Tibial nerve (tissue), 4 donors: ENCODE measurements around the gene TMEM231. TPM values are rescaled to one million over a fixed set of nuclear protein-coding genes. Genes with fewer than 3 reads are reported as not detected.
"Not testable (repeated sequence)": the region's sequence is repeated elsewhere in the genome, so short reads cannot be mapped to it uniquely, and the experiment has no call there.

Experiments
- DNase-seq, 2 donors: peaks; one replicate each; pipeline ENCODE4 v3.0.0-alpha.2; 2019; ENCODE audit warnings: low spot score in 2 of 2
- H3K27ac ChIP-seq, 4 donors: fragments of 200-600 bp; sonication (generic) in 3 of 4; one replicate each; pipeline ENCODE4 v1.5.1; 2017 to 2019; ENCODE audit warnings: mild to moderate bottlenecking in 1 of 4
- H3K27me3 ChIP-seq, 2 donors: fragments of 200-600 bp; sonication (generic) in 1 of 2; one replicate each; pipeline versions ENCODE4 v1.5.1 to v1.6.0; 2017 to 2019
- H3K36me3 ChIP-seq, 3 donors: fragments of 200-600 bp; sonication (generic); one replicate each; pipeline ENCODE4 v1.5.1; 2018 to 2019
- H3K4me1 ChIP-seq, 4 donors: fragments of 200-600 bp; sonication (generic) in 3 of 4; one replicate each; pipeline ENCODE4 v1.5.1; 2017 to 2019
- H3K4me3 ChIP-seq, 4 donors: fragments of 200-600 bp; sonication (generic) in 3 of 4; one replicate each; pipeline ENCODE4 v1.5.1; 2017 to 2019; ENCODE audit warnings: mild to moderate bottlenecking in 1 of 4, moderate library complexity in 1 of 4
- H3K9me3 ChIP-seq, 4 donors: fragments of 200-600 bp; sonication (generic) in 3 of 4; one replicate each; pipeline ENCODE4 v1.5.1; 2017 to 2019
- CTCF ChIP-seq, 5 experiments: fragments of 200-600 bp in 3 of 5; fragments of 450-650 bp in 2 of 5; sonication (generic) in 3 of 5; IDR thresholded peaks; one replicate each; pipeline ENCODE4 v1.5.1; 2016 to 2019; ENCODE audit warnings: antibody characterized with exemption in 5 of 5, mild to moderate bottlenecking in 3 of 5, moderate library complexity in 2 of 5
- EP300 ChIP-seq, 2 donors: sonication (generic); formaldehyde crosslinking; IDR thresholded peaks; one replicate each; pipeline ENCODE4 v1.6.1; 2017; ENCODE audit warnings: antibody characterized with exemption in 2 of 2, mild to moderate bottlenecking in 1 of 2
- POLR2A ChIP-seq, 2 donors: fragments of 450-650 bp; IDR thresholded peaks; one replicate each; pipeline ENCODE4 v1.6.1; 2017; ENCODE audit warnings: antibody characterized with exemption in 2 of 2, mild to moderate bottlenecking in 2 of 2, moderate library complexity in 2 of 2
- WGBS, 2 donors: methylation state at CpG; one replicate each; pipeline ENCODE4 v1.1.5; 2018; 5-methylcytosine and 5-hydroxymethylcytosine counted together
- total RNA-seq, 4 donors: library from RNA; depleted of rRNA; stranded (reverse); fragments of >200 nt; gene quantifications; one replicate each; pipeline ENCODE4 v1.1.0, GENCODE V29; 2016

Gene TMEM231
- total RNA-seq, 4 donors from 2014 or later: 10.3 to 14.5 (median 12.1) TPM

GRCh38 chr16:75501359-75501758 is 54.7 kb downstream of the TMEM231 start:
- Histone ChIP-seq H3K4me1 (peaks cover 0 to 14% (median 3%) of the 10 kb centered on the region in 4 donors), H3K36me3 (no peaks in the 10 kb centered on the region), H3K9me3 (no peaks in the 10 kb centered on the region), H3K27ac (peak overlapping the region in 2 of 4 donors; percentile 50 to 71), H3K27me3 (no peaks in the 10 kb centered on the region), H3K4me3 (no peak overlapping the region)
- whole genome bisulfite sequencing, 2 donors: 66 to 70% methylated on average over 5 of the region's 5 CpGs
- DNase-seq: no peak
- TF ChIP-seq CTCF (IDR thresholded peaks at IDR 0.05): no peak

- H3K4me1 ChIP-seq: peaks cover 0 to 25% (median 14%) of the 10 kb centered on the region in 4 donors
- not testable (repeated sequence) for H3K36me3 ChIP-seq, H3K9me3 ChIP-seq, H3K4me3 ChIP-seq, DNase-seq
- WGBS, 2 donors: 28 to 49% methylated on average over 6 to 10 of the region's 13 CpGs
- peak overlapping the region in 2 of 4 donors; percentile 2 to 53 for H3K27ac ChIP-seq
- peaks cover 0 to 14% of the 10 kb centered on the region in 2 donors for H3K27me3 ChIP-seq
Observed at GRCh38 chr16:75498605-75499322, 57.3 kb downstream of the TMEM231 start.

- H3K4me3 ChIP-seq: no peak overlapping the region
- no peaks in the 10 kb centered on the region for H3K9me3 ChIP-seq
- TF ChIP-seq EP300 (IDR thresholded peaks at IDR 0.05) (no peak), POLR2A (IDR thresholded peaks at IDR 0.05) (no peak), CTCF (IDR thresholded peaks at IDR 0.05) (no peak)
- no peak overlapping the region for H3K27ac ChIP-seq
- H3K4me1 ChIP-seq: peaks cover 0 to 25% (median 14%) of the 10 kb centered on the region in 4 donors
- no peaks in the 10 kb centered on the region for H3K36me3 ChIP-seq
- peaks cover 0 to 21% of the 10 kb centered on the region in 2 donors for H3K27me3 ChIP-seq
- no peak for DNase-seq
- 57 to 67% methylated on average over 4 of the region's 4 CpGs for WGBS, 2 donors
Observed at GRCh38 chr16:75497558-75497957, 58.5 kb downstream of the TMEM231 start.

GRCh38 chr16:75495076-75495674 is 60.9 kb downstream of the TMEM231 start, which contains the start of gene CHST6:
TSS of gene CHST6 (minus strand) at chr16:75495441. CDS start at chr16:75479828, 15,613 bp downstream.
- peaks cover 0 to 21% (median 14%) of the 10 kb centered on the region in 4 donors for H3K4me1 ChIP-seq
- 0 to 3% methylated on average over 6 to 38 of the region's 43 CpGs for WGBS, 2 donors
- H3K9me3 ChIP-seq: no peaks in the 10 kb centered on the region
- peak within 1 kb of the TSS; percentile 24 to 47 (median 39) for H3K4me3 ChIP-seq
- H3K27me3 ChIP-seq: peaks cover 0 to 21% of the 10 kb centered on the region in 2 donors
- TF ChIP-seq POLR2A (IDR thresholded peaks at IDR 0.05): peak in 1 of 2 donors; percentile 13
- TF ChIP-seq EP300 (IDR thresholded peaks at IDR 0.05): no peak
- no peak for TF ChIP-seq CTCF (IDR thresholded peaks at IDR 0.05)
- H3K36me3 ChIP-seq: no peaks in the 10 kb centered on the region
- H3K27ac ChIP-seq: no peak within 1 kb of the TSS
- no peak for DNase-seq

- 3 to 15% methylated on average over 14 to 25 of the region's 26 CpGs for WGBS, 2 donors
- H3K27me3 ChIP-seq: peaks cover 0 to 21% of the 10 kb centered on the region in 2 donors
Observed at GRCh38 chr16:75494661-75495075, 61.4 kb downstream of the TMEM231 start.

More at GRCh38 chr16:75494661-75495075, 61.4 kb downstream of the TMEM231 start:
- Histone ChIP-seq H3K9me3 (no peaks in the 10 kb centered on the region), H3K4me1 (peaks cover 0 to 21% (median 14%) of the 10 kb centered on the region in 4 donors), H3K4me3 (peak overlapping the region; percentile 24 to 47 (median 39)), H3K36me3 (no peaks in the 10 kb centered on the region), H3K27ac (no peak overlapping the region)
- TF ChIP-seq CTCF (IDR thresholded peaks at IDR 0.05): no peak
- no peak for TF ChIP-seq POLR2A (IDR thresholded peaks at IDR 0.05)
- TF ChIP-seq EP300 (IDR thresholded peaks at IDR 0.05): no peak
- DNase-seq: no peak
